Measurements from ENCODE around the gene MED22.

GRCh38 chr9:133344979-133345378 lies 3.0 kb downstream of the MED22 start:
- TF ChIP-seq CTCF (IDR thresholded peaks at IDR 0.05; ENCODE audit: low read length), result no peak
- TF ChIP-seq EZH2phosphoT487 (IDR thresholded peaks at IDR 0.05; ENCODE audit: low read length), result no peak
- TF ChIP-seq EZH2 (optimal IDR thresholded peaks at IDR 0.05; ENCODE audit: low read depth, low read length), result no peak
